HCT116 (cell line): ENCODE data around the gene PPFIA2. TPM values are rescaled to one million over a fixed set of nuclear protein-coding genes. Genes with fewer than 3 reads are reported as not detected.

Experiments
- ATAC-seq: fragments of 200-7000 bp; cut with Tn5 transposase; 2 replicates; pipeline ENCODE4 v1.9.1; 2020; ENCODE audit warnings: mild to moderate bottlenecking, moderate library complexity
- BruUV-seq: library from RNA; stranded (reverse); fragments of 400-500 nt; replicated peaks from 2 replicates; lab custom pipeline; 2021; lab: Mats Ljungman, UMichigan
- CTCF ChIA-PET: fragments of 300-600 bp; sonication (Branson Sonifier 250); formaldehyde crosslinking; loops from one replicate; lab custom pipeline; 2021; ENCODE audit warnings: antibody characterized with exemption; lab: Charles Lee
- POLR2A ChIA-PET: fragments of 300-600, 350-600 bp; sonication (Branson Sonifier 250); formaldehyde crosslinking; loops from one replicate; lab custom pipeline; 2021; ENCODE audit warnings: antibody characterized with exemption; lab: Charles Lee
- RAD21 ChIA-PET, 2 experiments: fragments of 300-600 bp; sonication (Branson Sonifier 250); formaldehyde crosslinking; loops; one replicate each; lab custom pipeline; 2023; ENCODE audit warnings: low total read pairs in 2 of 2; ENCODE audit not compliant: uncharacterized antibody in 2 of 2, unreplicated experiment in 2 of 2, low non-redundant PET in 1 of 2; lab: Charles Lee
- DNase-seq: peaks from one replicate; pipeline ENCODE4 v3.0.0-alpha.2; 2010; ENCODE audit warnings: low read depth, low spot score
- H2AFZ ChIP-seq: fragments of 200-600 bp; shearing (Covaris generic), sonication (generic); 2 replicates; pipeline ENCODE4 v1.6.1; 2017; ENCODE audit warnings: low read depth, mixed run types, mixed read lengths, antibody characterized with exemption, low read length; ENCODE audit not compliant: poor library complexity, severe bottlenecking
- H3K27ac ChIP-seq: 2 replicates; pipeline ENCODE4 v1.5.1; 2012; ENCODE audit warnings: low read depth, low read length
- H3K27me3 ChIP-seq: fragments of 200-600 bp; sonication (generic); 2 replicates; pipeline ENCODE4 v1.6.1; 2016; ENCODE audit warnings: mixed run types, low read length, mixed read lengths; ENCODE audit not compliant: insufficient read depth
- H3K36me3 ChIP-seq, 2 experiments: fragments of 200-500 bp in 1 of 2; fragments of 200-600 bp in 1 of 2; sonication (Bioruptor generic) in 1 of 2; sonication (generic) in 1 of 2; 2 replicates each; pipeline versions ENCODE4 v1.5.1 to v1.6.1; 2014 to 2016; ENCODE audit warnings: low read length in 2 of 2, inconsistent platforms in 1 of 2, mixed read lengths in 1 of 2, mixed run types in 1 of 2; ENCODE audit not compliant: insufficient read depth in 2 of 2, control insufficient read depth in 1 of 2
- H3K4me1 ChIP-seq, 2 experiments: fragments of 200-600 bp in 1 of 2; sonication (generic) in 1 of 2; 2 replicates each; pipeline versions ENCODE4 v1.5.1 to v1.6.1; 2012 to 2017; ENCODE audit warnings: low read length in 2 of 2, inconsistent platforms in 1 of 2, mild to moderate bottlenecking in 1 of 2, mixed read lengths in 1 of 2, mixed run types in 1 of 2, moderate library complexity in 1 of 2; ENCODE audit not compliant: insufficient read depth in 2 of 2, control insufficient read depth in 1 of 2
- H3K4me2 ChIP-seq: fragments of 200-600 bp; sonication (generic); 2 replicates; pipeline ENCODE4 v1.6.1; 2017; ENCODE audit warnings: mixed run types, low read length, mixed read lengths
- H3K4me3 ChIP-seq, 2 experiments: fragments of 200-600 bp in 1 of 2; sonication (generic) in 1 of 2; replicated peaks in 1 of 2; 2 replicates each; pipeline ENCODE4 v1.5.1; 2011 to 2016; ENCODE audit warnings: low read length in 2 of 2, control low read depth in 1 of 2, low read depth in 1 of 2, mild to moderate bottlenecking in 1 of 2, mixed read lengths in 1 of 2, mixed run types in 1 of 2
- H3K79me2 ChIP-seq: fragments of 200-600 bp; sonication (generic); 2 replicates; pipeline ENCODE4 v1.6.1; 2017; ENCODE audit warnings: mild to moderate bottlenecking, mixed run types, low read length, moderate library complexity, mixed read lengths; ENCODE audit not compliant: insufficient read depth
- H3K9ac ChIP-seq: fragments of 200-600 bp; sonication (generic); 2 replicates; pipeline ENCODE4 v1.6.1; 2016; ENCODE audit warnings: low read length, mixed read lengths
- H3K9me2 ChIP-seq: fragments of 200-600 bp; sonication (generic), shearing (Covaris generic); 2 replicates; pipeline ENCODE4 v1.6.1; 2017; ENCODE audit warnings: mixed run types, mild to moderate bottlenecking, moderate library complexity; ENCODE audit not compliant: insufficient read depth
- H3K9me3 ChIP-seq, 2 experiments: fragments of 200-500 bp in 1 of 2; fragments of 200-600 bp in 1 of 2; sonication (Bioruptor generic) in 1 of 2; sonication (generic) in 1 of 2; 2 replicates each; pipeline ENCODE4 v1.6.1; 2014 to 2017; ENCODE audit warnings: low read length in 2 of 2, mixed read lengths in 2 of 2, inconsistent platforms in 1 of 2, low read depth in 1 of 2, mild to moderate bottlenecking in 1 of 2, mixed run types in 1 of 2, moderate library complexity in 1 of 2; ENCODE audit not compliant: control insufficient read depth in 1 of 2, insufficient read depth in 1 of 2
- H4K20me1 ChIP-seq: fragments of 200-600 bp; sonication (generic), shearing (Covaris generic); 2 replicates; pipeline ENCODE4 v1.6.1; 2017; ENCODE audit warnings: mixed run types, mild to moderate bottlenecking, moderate library complexity; ENCODE audit not compliant: insufficient read depth
- CBX3 ChIP-seq: IDR thresholded peaks from 2 replicates; pipeline ENCODE4 v1.6.1; 2012; ENCODE audit warnings: low read depth
- CEBPB ChIP-seq: IDR thresholded peaks from 2 replicates; pipeline ENCODE4 v1.6.1; 2012; ENCODE audit warnings: low read depth
- ELF1 ChIP-seq: IDR thresholded peaks from 2 replicates; pipeline ENCODE4 v1.6.1; 2012; ENCODE audit warnings: low read depth, borderline replicate concordance
- EZH2 ChIP-seq: fragments of 200-600 bp; sonication (generic); IDR thresholded peaks from 2 replicates; pipeline ENCODE4 v1.6.1; 2017; ENCODE audit warnings: antibody characterized with exemption, mixed run types
- EZH2phosphoT487 ChIP-seq: fragments of 200-600 bp; IDR thresholded peaks from 2 replicates; pipeline ENCODE4 v1.6.1; 2018; ENCODE audit warnings: antibody characterized with exemption, borderline replicate concordance
- POLR2A ChIP-seq: IDR thresholded peaks from 2 replicates; pipeline ENCODE4 v1.7.0; 2011; ENCODE audit warnings: borderline replicate concordance; ENCODE audit not compliant: insufficient read depth, insufficient read length; ENCODE audit errors: extremely low read depth
- POLR2AphosphoS5 ChIP-seq: IDR thresholded peaks from 2 replicates; pipeline ENCODE4 v1.6.1; 2011; ENCODE audit warnings: mild to moderate bottlenecking, low read depth, low read length, moderate library complexity
- RAD21 ChIP-seq: IDR thresholded peaks from 2 replicates; pipeline ENCODE4 v1.6.1; 2012; ENCODE audit warnings: low read depth, mild to moderate bottlenecking
- SP1 ChIP-seq: IDR thresholded peaks from 2 replicates; pipeline ENCODE4 v1.6.1; 2012; ENCODE audit warnings: low read depth
- TCF7L2 ChIP-seq: IDR thresholded peaks from 2 replicates; pipeline ENCODE4 v1.7.0; 2011; ENCODE audit warnings: borderline replicate concordance, inconsistent platforms; ENCODE audit not compliant: insufficient read depth, insufficient read length; ENCODE audit errors: extremely low read depth
- ZNF274 ChIP-seq: fragments of 200-500 bp; sonication (Bioruptor generic); IDR thresholded peaks from 2 replicates; pipeline ENCODE4 v1.6.1; 2014; ENCODE audit warnings: mild to moderate bottlenecking, low read depth, low read length, inconsistent platforms
- intact Hi-C: fragments of 100-400 bp; cut with micrococcal nuclease; formaldehyde crosslinking; loops from 2 replicates; pipeline ENCODE4 v1.10.0; 2022
- total RNA-seq: library from RNA; stranded (reverse); gene quantifications from one replicate; pipeline ENCODE4 v1.2.1, GENCODE V29; 2021; ENCODE audit not compliant: unreplicated experiment
- TF ChIP-seq, protein P1 (sequence below): IDR thresholded peaks from 2 replicates; pipeline ENCODE4 v1.6.1; 2012
- TF ChIP-seq, protein P2 (sequence below): IDR thresholded peaks from 2 replicates; pipeline ENCODE4 v1.6.1; 2012
- TF ChIP-seq, protein P3 (sequence below): IDR thresholded peaks from 2 replicates; pipeline ENCODE4 v1.6.1; 2012; ENCODE audit warnings: low read depth

The PPFIA2 gene
- total RNA-seq, 1 experiment from 2014 or later = not detected

DNA sequence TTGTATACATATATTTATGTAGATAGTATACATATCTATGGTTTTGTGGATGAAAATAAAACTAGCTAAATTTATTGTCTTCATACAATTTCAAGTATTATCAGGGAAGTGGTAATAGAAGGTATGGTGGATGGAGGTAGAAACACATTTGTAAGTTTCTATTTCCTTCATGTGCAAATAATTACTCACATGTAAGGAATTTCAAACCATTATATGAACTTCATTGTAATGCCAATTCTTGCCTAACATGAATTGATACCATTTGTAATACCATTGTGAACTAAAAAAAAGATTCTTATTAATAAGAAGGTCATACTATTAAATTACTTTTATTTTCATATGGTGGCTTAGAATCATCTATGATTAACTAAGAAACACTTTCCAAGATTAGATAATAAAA, 20.1 kb upstream of the PPFIA2 start:
- no peak for TF ChIP-seq TCF7L2
- no peak for TF ChIP-seq EZH2
- TF ChIP-seq, protein P1, sequence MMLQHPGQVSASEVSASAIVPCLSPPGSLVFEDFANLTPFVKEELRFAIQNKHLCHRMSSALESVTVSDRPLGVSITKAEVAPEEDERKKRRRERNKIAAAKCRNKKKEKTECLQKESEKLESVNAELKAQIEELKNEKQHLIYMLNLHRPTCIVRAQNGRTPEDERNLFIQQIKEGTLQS = no peak
- TF ChIP-seq, all 23 proteins: peak for 0
- intact Hi-C loops = no loop called here
- CTCF ChIA-PET = no interaction called here

DNA sequence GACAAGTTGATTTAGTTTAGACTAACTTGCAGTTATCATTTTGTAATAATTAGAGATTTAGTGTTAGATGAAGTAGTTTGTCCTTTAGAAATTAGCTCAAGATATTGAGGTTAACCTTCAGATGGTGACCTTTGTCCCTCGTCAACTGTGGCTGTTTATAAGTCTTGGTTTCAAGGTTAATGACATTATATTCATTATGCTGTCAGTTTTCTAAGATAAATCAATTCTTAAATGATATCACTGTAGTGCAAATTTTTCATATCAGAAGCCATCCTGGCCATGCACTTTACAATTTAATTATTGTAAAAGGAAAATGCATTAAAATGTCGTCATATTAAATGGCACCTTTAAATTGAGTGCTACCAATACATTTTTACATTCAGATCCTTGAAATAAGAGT, 19.6 kb upstream of the PPFIA2 start:
- H3K27me3 ChIP-seq = no peaks in the 10 kb centered on the region
- no peaks in the 10 kb centered on the region for H4K20me1 ChIP-seq
- ChIA-PET POLR2A (no interaction called here), CTCF (no interaction called here), RAD21 (no interaction called here)
- no peaks in the 10 kb centered on the region for H3K36me3 ChIP-seq
- no peak for DNase-seq
- TF ChIP-seq, protein P2, sequence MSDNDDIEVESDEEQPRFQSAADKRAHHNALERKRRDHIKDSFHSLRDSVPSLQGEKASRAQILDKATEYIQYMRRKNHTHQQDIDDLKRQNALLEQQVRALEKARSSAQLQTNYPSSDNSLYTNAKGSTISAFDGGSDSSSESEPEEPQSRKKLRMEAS = no peak
- TF ChIP-seq, protein P3, sequence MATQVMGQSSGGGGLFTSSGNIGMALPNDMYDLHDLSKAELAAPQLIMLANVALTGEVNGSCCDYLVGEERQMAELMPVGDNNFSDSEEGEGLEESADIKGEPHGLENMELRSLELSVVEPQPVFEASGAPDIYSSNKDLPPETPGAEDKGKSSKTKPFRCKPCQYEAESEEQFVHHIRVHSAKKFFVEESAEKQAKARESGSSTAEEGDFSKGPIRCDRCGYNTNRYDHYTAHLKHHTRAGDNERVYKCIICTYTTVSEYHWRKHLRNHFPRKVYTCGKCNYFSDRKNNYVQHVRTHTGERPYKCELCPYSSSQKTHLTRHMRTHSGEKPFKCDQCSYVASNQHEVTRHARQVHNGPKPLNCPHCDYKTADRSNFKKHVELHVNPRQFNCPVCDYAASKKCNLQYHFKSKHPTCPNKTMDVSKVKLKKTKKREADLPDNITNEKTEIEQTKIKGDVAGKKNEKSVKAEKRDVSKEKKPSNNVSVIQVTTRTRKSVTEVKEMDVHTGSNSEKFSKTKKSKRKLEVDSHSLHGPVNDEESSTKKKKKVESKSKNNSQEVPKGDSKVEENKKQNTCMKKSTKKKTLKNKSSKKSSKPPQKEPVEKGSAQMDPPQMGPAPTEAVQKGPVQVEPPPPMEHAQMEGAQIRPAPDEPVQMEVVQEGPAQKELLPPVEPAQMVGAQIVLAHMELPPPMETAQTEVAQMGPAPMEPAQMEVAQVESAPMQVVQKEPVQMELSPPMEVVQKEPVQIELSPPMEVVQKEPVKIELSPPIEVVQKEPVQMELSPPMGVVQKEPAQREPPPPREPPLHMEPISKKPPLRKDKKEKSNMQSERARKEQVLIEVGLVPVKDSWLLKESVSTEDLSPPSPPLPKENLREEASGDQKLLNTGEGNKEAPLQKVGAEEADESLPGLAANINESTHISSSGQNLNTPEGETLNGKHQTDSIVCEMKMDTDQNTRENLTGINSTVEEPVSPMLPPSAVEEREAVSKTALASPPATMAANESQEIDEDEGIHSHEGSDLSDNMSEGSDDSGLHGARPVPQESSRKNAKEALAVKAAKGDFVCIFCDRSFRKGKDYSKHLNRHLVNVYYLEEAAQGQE = no peak
- no peak for TF ChIP-seq CBX3
- TF ChIP-seq POLR2A = no peak
- no peak for TF ChIP-seq TCF7L2
- TF ChIP-seq ELF1 = no peak
- TF ChIP-seq SP1 = no peak
- no peak for TF ChIP-seq ZNF274
- TF ChIP-seq RAD21 = no peak
- TF ChIP-seq EZH2phosphoT487 = no peak
- TF ChIP-seq POLR2AphosphoS5 = no peak
- TF ChIP-seq CEBPB = no peak
- intact Hi-C loops = no loop called here
- no peak overlapping the region for H3K4me2 ChIP-seq
- H3K9me3 ChIP-seq = no peaks in the 10 kb centered on the region
- H3K4me1 ChIP-seq = no peaks in the 10 kb centered on the region
- H3K79me2 ChIP-seq = no peaks in the 10 kb centered on the region
- H3K9ac ChIP-seq = no peak overlapping the region
- no peaks in the 10 kb centered on the region for H3K9me2 ChIP-seq
- H3K4me3 ChIP-seq = no peak overlapping the region
- H2AFZ ChIP-seq = no peak overlapping the region
- ATAC-seq = no peak
- H3K27ac ChIP-seq = no peak overlapping the region
- BruUV-seq = no TSS peak

More for the DNA sequence above, 20.1 kb upstream of the PPFIA2 start:
- Histone ChIP-seq H2AFZ (no peak overlapping the region), H3K9me3 (no peaks in the 10 kb centered on the region), H3K4me1 (no peaks in the 10 kb centered on the region), H3K36me3 (no peaks in the 10 kb centered on the region), H3K27ac (no peak overlapping the region), H3K79me2 (no peaks in the 10 kb centered on the region), H3K27me3 (no peaks in the 10 kb centered on the region), H3K4me2 (no peak overlapping the region), H3K9me2 (no peaks in the 10 kb centered on the region), H3K4me3 (no peak overlapping the region), H4K20me1 (no peaks in the 10 kb centered on the region), H3K9ac (no peak overlapping the region)
- no TSS peak for BruUV-seq
- RAD21 ChIA-PET = no interaction called here
- POLR2A ChIA-PET = no interaction called here
- ATAC-seq = no peak
- no peak for DNase-seq
